Activated CD4-positive, alpha-beta memory T cell treated with anti-CD3 and anti-CD28 coated beads for 36 hours (primary cell): ENCODE measurements around the gene TMEM182. TPM values are rescaled to one million over a fixed set of nuclear protein-coding genes. Genes with fewer than 3 reads are reported as not detected.

Experiments used
- CTCF ChIA-PET: fragments of 350-600 bp; sonication (Branson Sonifier 250); formaldehyde crosslinking; loops from one replicate; lab custom pipeline; 2021; ENCODE audit warnings: antibody characterized with exemption, inconsistent platforms; lab: Charles Lee
- POLR2A ChIA-PET: fragments of 350-600 bp; sonication (Branson Sonifier 250); formaldehyde crosslinking; loops from one replicate; lab custom pipeline; 2021; ENCODE audit warnings: antibody characterized with exemption; lab: Charles Lee
- DNase-seq: peaks from one replicate; pipeline ENCODE4 v3.0.0-alpha.2; 2020
- H3K27ac Mint-ChIP-seq: one replicate; pipeline ENCODE4 v1.8.0; 2021; ENCODE audit warnings: mixed read lengths
- H3K27me3 Mint-ChIP-seq: one replicate; pipeline ENCODE4 v1.8.0; 2021; ENCODE audit warnings: mixed read lengths
- H3K36me3 Mint-ChIP-seq: one replicate; pipeline ENCODE4 v1.8.0; 2021; ENCODE audit warnings: mixed read lengths
- H3K4me1 Mint-ChIP-seq: one replicate; pipeline ENCODE4 v1.8.0; 2021; ENCODE audit warnings: low read depth, mixed read lengths
- H3K4me3 Mint-ChIP-seq: one replicate; pipeline ENCODE4 v1.8.0; 2021; ENCODE audit warnings: mild to moderate bottlenecking, mixed read lengths
- H3K9me3 Mint-ChIP-seq: one replicate; pipeline ENCODE4 v1.8.0; 2021; ENCODE audit warnings: mixed read lengths
- intact Hi-C: fragments of 100-400 bp; cut with micrococcal nuclease; formaldehyde crosslinking; loops from one replicate; pipeline ENCODE4 v1.15.1; 2023
- total RNA-seq, 2 experiments: library from RNA; stranded (reverse); gene quantifications; one replicate each; pipeline ENCODE4 v1.2.3, GENCODE V29; 2021

Gene TMEM182
- total RNA-seq, 2 experiments from 2014 or later, result 3.8 to 5.8 TPM

- H3K36me3 Mint-ChIP-seq, result no peaks in the 10 kb centered on the region
- no peak overlapping the region for H3K4me3 Mint-ChIP-seq
- CTCF ChIA-PET, result no interaction called here
- intact Hi-C loops, result no loop called here
- no peak for DNase-seq
- H3K9me3 Mint-ChIP-seq, result no peaks in the 10 kb centered on the region
- H3K27ac Mint-ChIP-seq, result no peak overlapping the region
- peaks cover 12% of the 10 kb centered on the region for H3K27me3 Mint-ChIP-seq
- POLR2A ChIA-PET, result no interaction called here
- no peaks in the 10 kb centered on the region for H3K4me1 Mint-ChIP-seq
These were observed 83.1 kb downstream of the TMEM182 start for GRCh38 chr2:102844911-102845310.

DNA sequence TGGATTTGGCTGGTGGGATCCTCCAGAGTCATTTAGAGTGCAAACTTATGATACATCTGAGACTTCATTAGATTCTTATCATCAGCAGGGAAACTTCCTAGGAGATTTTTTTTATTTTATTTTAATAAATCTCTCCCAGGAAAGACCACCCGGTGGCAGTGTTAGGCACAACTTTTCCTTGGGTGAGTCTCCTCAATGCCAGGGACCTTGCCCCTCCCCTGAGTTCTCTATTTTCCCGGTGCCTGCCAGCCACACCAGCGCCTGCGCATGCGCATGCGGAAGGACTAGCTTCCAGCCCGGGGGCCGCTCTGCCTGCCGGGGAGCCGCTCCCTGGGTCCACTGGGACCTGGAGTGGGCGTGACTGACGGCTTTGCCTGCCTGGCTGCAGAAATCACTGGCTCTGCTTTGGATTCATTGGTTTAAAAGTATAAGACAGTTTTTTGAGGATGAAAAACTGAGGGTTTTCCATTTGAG is 86.6 kb downstream of the TMEM182 start:
- POLR2A ChIA-PET, result no interaction called here

GRCh38 chr2:102850888-102851287 is 89.1 kb downstream of the TMEM182 start:
- Mint-ChIP-seq H3K4me3 (no peak overlapping the region), H3K27me3 (peaks cover 10% of the 10 kb centered on the region), H3K36me3 (no peaks in the 10 kb centered on the region), H3K9me3 (peaks cover 5% of the 10 kb centered on the region), H3K27ac (no peak overlapping the region), H3K4me1 (no peaks in the 10 kb centered on the region)
- ChIA-PET CTCF (interaction anchor here (1.2 to 1.3 kb wide), 2 partner anchors 9 to 11 kb away, joined by 5 to 6 read pairs; no protein-coding TSS in a partner anchor), POLR2A (no interaction called here)
- intact Hi-C loops, result no loop called here
- no peak for DNase-seq

More for the DNA sequence above, 86.6 kb downstream of the TMEM182 start:
- DNase-seq, result no peak
- intact Hi-C loops, result no loop called here
- H3K9me3 Mint-ChIP-seq, result no peaks in the 10 kb centered on the region
- H3K27ac Mint-ChIP-seq, result no peak overlapping the region
- no peak overlapping the region for H3K4me3 Mint-ChIP-seq
- no peaks in the 10 kb centered on the region for H3K4me1 Mint-ChIP-seq
- peaks cover 10% of the 10 kb centered on the region for H3K27me3 Mint-ChIP-seq
- CTCF ChIA-PET, result interaction anchor here (0.7 kb wide), 1 partner anchor 8 kb away, joined by 3 read pairs; no protein-coding TSS in a partner anchor
- H3K36me3 Mint-ChIP-seq, result no peaks in the 10 kb centered on the region

- no peak overlapping the region for H3K27ac Mint-ChIP-seq
- H3K9me3 Mint-ChIP-seq, result peaks cover 5% of the 10 kb centered on the region
- no peak for DNase-seq
- intact Hi-C loops, result no loop called here
- H3K36me3 Mint-ChIP-seq, result no peaks in the 10 kb centered on the region
- POLR2A ChIA-PET, result no interaction called here
- peaks cover 7% of the 10 kb centered on the region for H3K27me3 Mint-ChIP-seq
- no peak overlapping the region for H3K4me3 Mint-ChIP-seq
- CTCF ChIA-PET, result interaction anchor here (1.7 kb wide), 1 partner anchor 12 kb away, joined by 7 read pairs; no protein-coding TSS in a partner anchor
- H3K4me1 Mint-ChIP-seq, result no peaks in the 10 kb centered on the region
These were observed 91.0 kb downstream of the TMEM182 start for GRCh38 chr2:102852867-102853266.

Other genes starting within 250 kb of the TMEM182 start
- not detected for gene SLC9A2, start 142.5 kb upstream of the TMEM182 start, total RNA-seq